Gastrocnemius medialis (tissue), 4 donors: ENCODE measurements around the gene ZFYVE28.

Source experiments
- CTCF ChIP-seq, 5 experiments: fragments of 450-650 bp in 3 of 5; fragments of 200-600 bp in 2 of 5; sonication (generic) in 2 of 5; IDR thresholded peaks in 4 of 5; conservative IDR thresholded peaks in 1 of 5; 1 replicate in 4 of 5; 2 replicates in 1 of 5; pipeline ENCODE4 v1.5.1; 2016 to 2019; ENCODE audit warnings: antibody characterized with exemption in 5 of 5, mild to moderate bottlenecking in 3 of 5, moderate library complexity in 3 of 5
- POLR2A ChIP-seq, 2 donors: fragments of 450-650 bp; IDR thresholded peaks; one replicate each; pipeline ENCODE4 v1.6.1; 2017; ENCODE audit warnings: antibody characterized with exemption in 2 of 2, mild to moderate bottlenecking in 2 of 2, moderate library complexity in 2 of 2

GRCh38 chr4:2406406-2406805 is 12.0 kb downstream of the ZFYVE28 start:
- TF ChIP-seq CTCF (IDR thresholded peaks at IDR 0.05 in 4 of 5, conservative IDR thresholded peaks at IDR 0.05 in 1 of 5) (no peak), POLR2A (IDR thresholded peaks at IDR 0.05) (no peak)
